Adrenal gland (tissue), 12 donors: ENCODE results near the gene SEMA4A. TPM values are rescaled to one million over a fixed set of nuclear protein-coding genes. Genes with fewer than 3 reads are reported as not detected.
A peak's percentile ranks its signal among the peaks of the same experiment; 100 is the strongest.

Experiments
- DNase-seq, 7 donors: peaks; one replicate each; pipeline ENCODE4 v3.0.0-alpha.2; 2019 to 2020
- H3K27ac ChIP-seq, 5 donors: fragments of 200-600 bp; sonication (generic) in 4 of 5; 1 replicate in 3 of 5; 2 replicates in 2 of 5; pipeline versions ENCODE4 v1.5.1 to v1.8.0; 2016 to 2020; ENCODE audit warnings: mild to moderate bottlenecking in 1 of 5
- H3K27me3 ChIP-seq: fragments of 200-600 bp; 2 replicates; pipeline ENCODE4 v1.8.0; 2021
- H3K36me3 ChIP-seq, 2 donors: fragments of 200-600 bp; replicated peaks in 1 of 2; 1 replicate in 1 of 2; 2 replicates in 1 of 2; pipeline versions ENCODE4 v1.5.1 to v1.8.0; 2018 to 2022
- H3K4me1 ChIP-seq, 2 donors: fragments of 200-600 bp; replicated peaks in 1 of 2; 1 replicate in 1 of 2; 2 replicates in 1 of 2; pipeline versions ENCODE4 v1.5.1 to v1.8.0; 2018 to 2021
- H3K4me3 ChIP-seq, 4 donors: fragments of 200-600 bp; sonication (generic) in 3 of 4; one replicate each; pipeline ENCODE4 v1.5.1; 2016 to 2018
- H3K9me3 ChIP-seq, 3 donors: fragments of 200-600 bp; sonication (generic) in 1 of 3; replicated peaks in 1 of 3; 1 replicate in 2 of 3; 2 replicates in 1 of 3; pipeline versions ENCODE4 v1.5.1 to v1.8.0; 2016 to 2021
- POLR2A ChIP-seq, 2 donors: fragments of 450-650 bp; IDR thresholded peaks; one replicate each; pipeline ENCODE4 v1.6.1; 2017; ENCODE audit warnings: antibody characterized with exemption in 2 of 2, mild to moderate bottlenecking in 2 of 2, moderate library complexity in 1 of 2
- WGBS, 4 donors: extraction: QIAGEN DNeasy Blood & Tissue Kit in 2 of 4; methylation state at CpG; one replicate each; pipeline versions ENCODE4 v1.1.5 to v1.1.7; 2013 to 2017; 5-methylcytosine and 5-hydroxymethylcytosine counted together
- intact Hi-C, 2 donors: fragments of 100-400 bp; cut with DNase I; formaldehyde crosslinking; loops; one replicate each; pipeline versions ENCODE4 v1.14.1 to v1.15.0; 2022 to 2023
- polyA plus RNA-seq, 3 donors: library from polyadenylated mRNA; stranded (reverse); fragments of 200-250 nt in 2 of 3; fragments of 350-450 nt in 1 of 3; fragmentation: Illumina TruSeq in 1 of 3; extraction: RNeasy Lipid Tissue Mini Kit (QIAGEN cat#74804) in 1 of 3; gene quantifications; one replicate each; pipeline ENCODE4 v1.2.3, GENCODE V29; 2013 to 2014
- total RNA-seq, 9 donors: library from RNA; depleted of rRNA in 4 of 9; stranded (reverse); fragments of >200 nt in 4 of 9; fragments of 120-200 nt in 1 of 9; fragmentation: NEBNext Ultra II Directional in 1 of 9; extraction: Animal tissue kit (Norgen Biotek cat#: 25700) in 1 of 9; gene quantifications; one replicate each; pipeline versions ENCODE4 v1.1.0 to v1.2.4, GENCODE V29; 2013 to 2023
- TF ChIP-seq, protein P1 (sequence below), 6 experiments: fragments of 450-650 bp in 4 of 6; fragments of 200-600 bp in 2 of 6; sonication (generic) in 1 of 6; IDR thresholded peaks; 1 replicate in 5 of 6; 2 replicates in 1 of 6; pipeline versions ENCODE4 v1.5.1 to v1.8.0; 2016 to 2021; ENCODE audit warnings: antibody characterized with exemption in 6 of 6, mild to moderate bottlenecking in 2 of 6, moderate library complexity in 1 of 6
- donor health status: healthy with polysubstance abuse.
- donor health status: Bipolar disorder and iron deficiency.
- donor health status: DM: yes; HTN: yes; CAD: no.
- donor health status: DM: no; HTN: no; CAD: no.
- donor health status: DM: no; HTN: no; CAD: no.
- donor health status: DM: yes; HTN: yes; CAD: no.

Gene SEMA4A
- total and polyA plus RNA-seq, 12 donors: 0.30 to 4.8 (median 1.8) TPM

GRCh38 chr1:156129687-156130577, 23.5 kb upstream of the SEMA4A start:
- H3K4me1 ChIP-seq: peaks cover 52 to 57% of the 10 kb centered on the region in 2 donors
- peaks cover 0 to 46% of the 10 kb centered on the region in 2 donors for H3K36me3 ChIP-seq
- peak; percentile 91 to 97 (median 97) for DNase-seq
- TF ChIP-seq POLR2A (IDR thresholded peaks at IDR 0.05): peak in 1 of 2 donors; percentile 80
- TF ChIP-seq, protein P1, sequence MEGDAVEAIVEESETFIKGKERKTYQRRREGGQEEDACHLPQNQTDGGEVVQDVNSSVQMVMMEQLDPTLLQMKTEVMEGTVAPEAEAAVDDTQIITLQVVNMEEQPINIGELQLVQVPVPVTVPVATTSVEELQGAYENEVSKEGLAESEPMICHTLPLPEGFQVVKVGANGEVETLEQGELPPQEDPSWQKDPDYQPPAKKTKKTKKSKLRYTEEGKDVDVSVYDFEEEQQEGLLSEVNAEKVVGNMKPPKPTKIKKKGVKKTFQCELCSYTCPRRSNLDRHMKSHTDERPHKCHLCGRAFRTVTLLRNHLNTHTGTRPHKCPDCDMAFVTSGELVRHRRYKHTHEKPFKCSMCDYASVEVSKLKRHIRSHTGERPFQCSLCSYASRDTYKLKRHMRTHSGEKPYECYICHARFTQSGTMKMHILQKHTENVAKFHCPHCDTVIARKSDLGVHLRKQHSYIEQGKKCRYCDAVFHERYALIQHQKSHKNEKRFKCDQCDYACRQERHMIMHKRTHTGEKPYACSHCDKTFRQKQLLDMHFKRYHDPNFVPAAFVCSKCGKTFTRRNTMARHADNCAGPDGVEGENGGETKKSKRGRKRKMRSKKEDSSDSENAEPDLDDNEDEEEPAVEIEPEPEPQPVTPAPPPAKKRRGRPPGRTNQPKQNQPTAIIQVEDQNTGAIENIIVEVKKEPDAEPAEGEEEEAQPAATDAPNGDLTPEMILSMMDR (IDR thresholded peaks at IDR 0.05): peak; percentile 81 to 99 (median 99)
- intact Hi-C loops: loop anchor here (2.0 kb wide), 1 partner anchor 33 kb away; no protein-coding TSS in a partner anchor
- 33 to 39% (median 35%) methylated on average over 6 to 7 of the region's 7 CpGs for WGBS, 4 donors
- no peaks in the 10 kb centered on the region for H3K9me3 ChIP-seq
- H3K27ac ChIP-seq: peak overlapping the region; percentile 74 to 99 (median 96)
- peak overlapping the region in 1 of 4 donors; percentile 15 for H3K4me3 ChIP-seq
- H3K27me3 ChIP-seq: no peaks in the 10 kb centered on the region

GRCh38 chr1:156130578-156130942, 22.8 kb upstream of the SEMA4A start:
- Histone ChIP-seq H3K27ac (peak overlapping the region in 3 of 5 donors; percentile 96 to 99 (median 98)), H3K27me3 (no peaks in the 10 kb centered on the region), H3K9me3 (no peaks in the 10 kb centered on the region), H3K4me3 (no peak overlapping the region), H3K36me3 (peaks cover 0 to 52% of the 10 kb centered on the region in 2 donors), H3K4me1 (peaks cover 46 to 51% of the 10 kb centered on the region in 2 donors)
- WGBS, 4 donors: 65 to 90% (median 77%) methylated on average over 4 to 6 of the region's 6 CpGs
- no peak for TF ChIP-seq POLR2A (IDR thresholded peaks at IDR 0.05)
- TF ChIP-seq, protein P1 (IDR thresholded peaks at IDR 0.05): peak in 2 of 6 experiments; percentile 37 to 54
- DNase-seq: peak in 1 of 7 donors; percentile 30
- intact Hi-C loops: loop anchor here (2.0 kb wide), 1 partner anchor 34 kb away; no protein-coding TSS in a partner anchor

GRCh38 chr1:156134716-156135435, 18.5 kb upstream of the SEMA4A start:
- intact Hi-C loops: no loop called here
- H3K36me3 ChIP-seq: peaks cover 0 to 94% of the 10 kb centered on the region in 2 donors
- H3K4me3 ChIP-seq: no peak overlapping the region
- DNase-seq: no peak
- H3K27ac ChIP-seq: peak overlapping the region in 1 of 5 donors; percentile 18
- peaks cover 3 to 8% of the 10 kb centered on the region in 2 donors for H3K4me1 ChIP-seq
- TF ChIP-seq POLR2A (IDR thresholded peaks at IDR 0.05): no peak
- TF ChIP-seq, protein P1 (IDR thresholded peaks at IDR 0.05): no peak
- no peaks in the 10 kb centered on the region for H3K27me3 ChIP-seq
- H3K9me3 ChIP-seq: no peaks in the 10 kb centered on the region
- WGBS, 4 donors: 84 to 92% (median 91%) methylated on average over 13 to 18 of the region's 18 CpGs
